ENCODE measurements around the gene IBA57.
A peak's percentile ranks its signal among the peaks of the same experiment; 100 is the strongest.
"Not testable (repeated sequence)": the region's sequence is repeated elsewhere in the genome, so short reads cannot be mapped to it uniquely, and the experiment has no call there.

IBA57 gene

DNA sequence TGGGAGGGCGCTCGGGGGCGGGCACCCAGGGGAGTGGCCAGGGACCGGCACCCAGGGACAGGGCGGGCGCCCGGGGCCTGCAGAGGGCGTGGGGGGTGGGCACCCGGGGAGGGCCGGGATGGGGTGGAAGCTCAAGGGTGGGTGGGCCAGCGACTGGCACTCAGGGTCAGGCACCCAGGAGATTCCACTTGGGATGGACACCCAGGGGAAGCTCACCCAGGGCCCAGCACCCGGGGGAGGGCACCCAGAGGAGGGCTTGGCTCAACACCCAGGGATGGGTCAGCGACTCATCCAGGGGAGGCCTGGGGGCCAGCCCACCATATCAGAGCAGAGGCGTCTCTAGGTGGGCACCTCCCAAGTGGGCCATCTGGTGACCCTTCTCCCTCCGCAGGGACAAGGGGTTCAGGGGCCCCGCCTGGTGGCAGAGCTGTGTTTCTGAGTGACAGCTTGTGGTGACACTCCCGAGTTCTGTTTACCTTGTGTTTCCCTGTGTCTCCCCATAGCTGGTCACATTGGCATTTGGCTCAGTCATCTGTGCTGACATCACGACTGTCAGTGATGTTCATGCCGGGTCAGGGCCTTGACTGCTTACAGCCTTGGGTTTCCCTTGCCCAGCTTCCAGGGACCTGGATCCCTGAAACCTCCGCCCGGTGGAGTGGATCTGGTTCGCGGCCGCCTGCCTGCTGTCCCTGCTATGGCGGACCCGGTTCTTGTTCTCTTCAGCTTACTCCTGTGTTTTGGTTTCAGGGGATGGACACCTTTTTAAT is 749 bp downstream of the IBA57 start:
- peak overlapping the region; percentile 58 for H3K4me3 ChIP-seq (ENCODE audit: low read depth, low read length)
- in situ Hi-C loops (cut with HindIII; ENCODE audit: low sequenced_read_pairs) = no loop called here
- TF ChIP-seq, protein P1, sequence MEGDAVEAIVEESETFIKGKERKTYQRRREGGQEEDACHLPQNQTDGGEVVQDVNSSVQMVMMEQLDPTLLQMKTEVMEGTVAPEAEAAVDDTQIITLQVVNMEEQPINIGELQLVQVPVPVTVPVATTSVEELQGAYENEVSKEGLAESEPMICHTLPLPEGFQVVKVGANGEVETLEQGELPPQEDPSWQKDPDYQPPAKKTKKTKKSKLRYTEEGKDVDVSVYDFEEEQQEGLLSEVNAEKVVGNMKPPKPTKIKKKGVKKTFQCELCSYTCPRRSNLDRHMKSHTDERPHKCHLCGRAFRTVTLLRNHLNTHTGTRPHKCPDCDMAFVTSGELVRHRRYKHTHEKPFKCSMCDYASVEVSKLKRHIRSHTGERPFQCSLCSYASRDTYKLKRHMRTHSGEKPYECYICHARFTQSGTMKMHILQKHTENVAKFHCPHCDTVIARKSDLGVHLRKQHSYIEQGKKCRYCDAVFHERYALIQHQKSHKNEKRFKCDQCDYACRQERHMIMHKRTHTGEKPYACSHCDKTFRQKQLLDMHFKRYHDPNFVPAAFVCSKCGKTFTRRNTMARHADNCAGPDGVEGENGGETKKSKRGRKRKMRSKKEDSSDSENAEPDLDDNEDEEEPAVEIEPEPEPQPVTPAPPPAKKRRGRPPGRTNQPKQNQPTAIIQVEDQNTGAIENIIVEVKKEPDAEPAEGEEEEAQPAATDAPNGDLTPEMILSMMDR (IDR thresholded peaks at IDR 0.05; ENCODE audit: low read depth, low read length) = peak; percentile 26
- peak; percentile 38 for DNase-seq (ENCODE audit: low read depth, low spot score)

DNA sequence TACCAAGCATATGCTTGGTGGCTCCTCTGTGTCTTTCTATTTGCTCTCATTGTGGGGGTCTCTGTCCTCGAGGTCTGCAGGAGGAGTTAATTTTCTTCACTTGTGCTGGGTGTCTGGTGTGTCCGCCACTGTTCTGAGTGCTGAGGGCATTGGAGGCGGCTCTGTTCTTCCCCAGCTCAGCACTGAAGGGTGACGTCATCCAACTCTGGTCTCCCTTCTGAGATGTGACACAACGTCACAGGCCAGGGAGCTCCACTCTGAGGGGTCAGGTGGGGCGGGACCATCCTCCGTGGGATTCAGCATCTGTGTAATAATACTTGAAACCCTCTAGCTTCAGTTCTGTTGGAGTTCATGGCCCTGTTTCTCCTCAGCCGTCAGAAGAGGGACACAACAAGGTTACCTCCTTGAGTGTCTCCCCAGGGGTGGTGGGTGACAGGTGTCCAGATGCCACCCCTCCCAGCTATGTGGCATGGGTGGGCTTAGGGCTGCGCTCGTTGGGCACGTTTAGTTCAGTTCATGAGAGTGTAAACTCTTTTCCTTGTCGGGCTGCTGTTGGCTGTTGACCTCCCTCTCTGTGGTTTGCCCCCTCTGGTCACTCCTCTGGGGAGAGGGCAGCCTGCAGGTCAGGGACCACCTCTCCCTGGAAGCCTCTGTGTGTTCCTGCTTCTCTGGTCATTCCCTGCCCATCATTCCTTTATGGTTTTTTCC is 3.1 kb downstream of the IBA57 start:
- in situ Hi-C loops (cut with HindIII; ENCODE audit: low sequenced_read_pairs) = no loop called here
- H3K4me3 ChIP-seq (ENCODE audit: low read depth, low read length) = no peak overlapping the region
- DNase-seq (ENCODE audit: low read depth, low spot score) = no peak
- TF ChIP-seq, protein P1 (IDR thresholded peaks at IDR 0.05; ENCODE audit: low read depth, low read length) = no peak

DNA sequence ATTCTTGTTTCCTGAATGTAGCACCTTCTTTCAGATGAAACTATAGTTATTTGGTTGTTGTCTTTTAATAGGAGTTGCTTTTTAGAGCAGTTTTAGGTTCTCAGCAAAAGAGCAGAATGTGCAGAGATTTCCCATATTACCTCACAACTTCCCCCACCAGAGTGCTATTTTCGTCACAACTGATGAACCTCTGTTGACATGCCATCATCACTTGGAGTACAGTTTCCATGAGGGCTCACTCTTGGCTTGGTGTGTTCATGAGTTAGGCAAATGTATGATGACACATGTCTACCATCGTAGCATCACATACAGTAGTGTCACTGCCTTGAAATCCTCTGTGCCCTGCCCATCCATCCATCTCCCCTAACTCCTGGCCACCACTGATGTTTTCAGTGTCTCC is 3.7 kb downstream of the IBA57 start:
- in situ Hi-C loops (cut with HindIII; ENCODE audit: low sequenced_read_pairs) = no loop called here
- DNase-seq (ENCODE audit: low read depth, low spot score) = no peak
- TF ChIP-seq, protein P1 (IDR thresholded peaks at IDR 0.05; ENCODE audit: low read depth, low read length) = no peak
- H3K4me3 ChIP-seq (ENCODE audit: low read depth, low read length) = no peak overlapping the region

DNA sequence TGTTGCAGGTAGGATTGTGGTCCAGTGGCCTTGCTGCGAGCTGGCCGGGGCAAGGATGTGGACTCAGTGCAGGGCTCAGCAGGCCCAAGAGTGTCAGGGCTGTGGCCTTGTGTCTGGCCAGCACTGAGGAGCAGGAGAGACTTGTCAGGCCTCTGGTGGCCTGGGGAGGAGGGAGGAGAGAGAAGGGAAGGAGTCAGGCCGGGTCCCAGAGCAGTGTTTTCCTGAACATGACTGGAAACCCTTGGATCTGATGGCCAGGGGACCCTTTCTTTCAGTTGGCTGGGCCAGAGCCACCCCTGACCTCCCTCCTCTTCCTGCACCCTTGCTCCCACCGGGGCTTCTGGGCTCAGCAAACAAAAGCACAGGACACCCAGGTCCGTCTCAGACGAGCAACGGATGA is 5.1 kb downstream of the IBA57 start:
- in situ Hi-C loops (cut with HindIII; ENCODE audit: low sequenced_read_pairs) = no loop called here
- TF ChIP-seq, protein P1 (IDR thresholded peaks at IDR 0.05; ENCODE audit: low read depth, low read length) = no peak
- no peak for DNase-seq (ENCODE audit: low read depth, low spot score)
- no peak overlapping the region for H3K4me3 ChIP-seq (ENCODE audit: low read depth, low read length)

DNA sequence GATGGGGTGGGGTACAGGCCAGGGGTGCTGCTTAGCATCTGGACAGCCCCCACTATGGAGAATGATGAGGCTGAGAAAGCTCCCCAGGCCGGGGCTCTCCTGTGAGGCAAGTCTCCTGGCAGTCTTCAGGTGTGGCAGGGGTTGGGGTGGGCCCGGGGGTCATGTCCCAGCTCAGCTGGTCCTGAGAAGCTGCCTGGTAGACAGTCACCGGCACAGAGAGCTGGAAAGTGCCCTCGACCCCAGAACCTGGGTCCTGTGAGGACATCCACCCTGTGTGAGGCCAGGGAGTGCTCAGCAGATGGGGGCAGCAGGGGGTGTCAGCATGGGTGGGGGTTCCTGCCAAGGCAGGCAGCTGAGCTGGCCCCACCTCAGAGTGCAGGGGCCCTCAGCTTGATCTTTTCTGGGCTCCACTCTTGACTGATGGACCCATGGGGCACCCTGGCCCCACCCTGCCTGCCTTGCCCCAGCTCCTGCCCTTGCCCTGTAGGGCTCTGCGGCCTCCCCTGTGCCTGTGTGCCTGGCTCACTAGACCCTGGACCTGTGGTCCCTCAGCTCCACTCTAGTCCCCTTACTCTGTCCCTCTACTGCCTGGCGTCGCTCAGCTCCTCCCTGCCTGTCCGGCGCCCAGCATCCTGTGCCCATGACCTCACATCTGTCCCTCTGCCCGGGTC is 5.8 kb downstream of the IBA57 start:
- no peak overlapping the region for H3K4me3 ChIP-seq (ENCODE audit: low read depth, low read length)
- TF ChIP-seq, protein P1 (IDR thresholded peaks at IDR 0.05; ENCODE audit: low read depth, low read length) = no peak
- in situ Hi-C loops (cut with HindIII; ENCODE audit: low sequenced_read_pairs) = no loop called here
- DNase-seq (ENCODE audit: low read depth, low spot score) = no peak

DNA sequence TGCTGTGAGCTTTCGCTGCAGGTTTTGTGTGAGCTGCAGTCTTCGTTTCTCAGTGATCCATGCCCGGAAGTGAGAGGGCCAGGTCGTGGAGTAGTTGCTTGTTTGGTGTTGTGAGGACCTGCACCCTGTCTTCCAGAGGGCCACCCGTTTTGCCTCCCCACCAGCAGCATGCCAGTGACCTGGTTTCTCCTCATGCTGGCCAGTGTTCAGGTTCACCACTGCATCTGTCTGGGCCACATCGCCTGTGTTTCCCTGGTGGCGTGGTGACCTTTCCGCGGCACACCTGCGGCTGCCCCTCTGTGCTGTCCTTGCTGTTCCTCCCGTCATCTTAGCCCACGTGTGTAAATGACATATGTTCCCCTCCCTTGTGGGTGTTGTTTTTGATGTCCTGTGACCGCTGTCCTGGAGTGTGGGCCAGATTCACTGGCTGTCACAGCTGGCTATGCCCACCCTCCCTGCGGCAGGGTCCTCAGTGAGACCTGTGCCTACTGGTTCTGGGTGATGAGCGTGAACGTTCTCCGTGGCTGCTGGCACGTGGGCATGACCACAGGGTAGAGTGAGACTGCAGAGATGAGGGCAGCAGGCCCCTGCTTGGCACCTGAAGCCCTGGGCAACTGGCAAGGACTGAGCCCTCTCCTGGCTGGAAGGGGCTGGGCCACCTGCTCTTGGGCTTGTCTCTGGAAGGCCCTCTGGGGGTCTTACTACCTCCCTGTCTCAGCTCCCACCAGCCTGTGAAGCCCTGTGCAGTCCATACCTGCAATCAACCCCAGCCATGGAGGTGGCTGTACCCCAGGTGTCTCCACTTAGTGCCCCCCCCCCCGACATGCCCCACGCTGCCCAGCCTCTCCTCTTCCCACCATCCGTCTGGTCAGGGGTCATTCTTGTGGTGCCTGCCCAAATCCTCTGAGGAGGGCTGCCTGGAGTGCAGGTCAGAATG is 7.3 kb downstream of the IBA57 start:
- TF ChIP-seq, protein P1 (IDR thresholded peaks at IDR 0.05; ENCODE audit: low read depth, low read length) = no peak

DNA sequence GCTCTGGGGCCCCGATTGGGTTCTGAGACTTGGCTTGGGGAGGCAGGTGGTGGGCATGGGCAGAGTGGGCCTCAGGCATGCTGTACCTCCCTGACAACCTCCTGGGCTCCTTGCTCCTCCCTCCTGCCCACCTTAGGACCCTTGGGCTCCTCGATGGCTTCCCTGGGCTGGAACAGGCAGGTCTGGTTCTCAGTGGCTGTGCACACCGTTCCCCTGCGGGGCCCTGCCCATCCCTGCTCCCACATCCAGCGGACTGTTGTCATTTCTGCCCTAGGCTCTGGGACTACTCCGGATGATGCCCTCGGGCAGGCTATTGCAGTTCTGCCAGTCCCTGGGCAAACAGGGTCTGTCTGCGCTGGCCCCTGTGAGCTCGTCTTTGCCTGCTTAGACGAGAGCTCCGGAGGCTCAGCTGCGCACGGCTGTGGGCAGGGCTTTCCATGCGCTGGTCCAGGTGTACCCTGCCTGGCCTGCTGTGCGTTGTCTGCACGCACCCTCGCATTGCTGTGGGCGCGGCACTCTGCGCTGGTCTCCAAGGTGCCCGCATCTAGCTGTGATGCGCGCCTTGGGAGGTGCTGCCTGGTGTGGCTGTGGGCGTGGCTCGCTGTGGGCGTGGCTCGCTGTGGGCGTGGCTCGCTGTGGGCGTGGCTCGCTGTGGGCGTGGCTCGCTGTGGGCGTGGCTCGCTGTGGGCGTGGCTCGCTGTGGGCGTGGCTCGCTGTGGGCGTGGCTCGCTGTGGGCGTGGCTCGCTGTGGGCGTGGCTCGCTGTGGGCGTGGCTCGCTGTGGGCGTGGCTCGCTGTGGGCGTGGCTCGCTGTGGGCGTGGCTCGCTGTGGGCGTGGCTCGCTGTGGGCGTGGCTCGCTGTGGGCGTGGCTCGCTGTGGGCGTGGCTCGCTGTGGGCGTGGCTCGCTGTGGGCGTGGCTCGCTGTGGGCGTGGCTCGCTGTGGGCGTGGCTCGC is 8.2 kb downstream of the IBA57 start:
- H3K4me3 ChIP-seq (ENCODE audit: low read depth, low read length); in situ Hi-C loops (cut with HindIII; ENCODE audit: low sequenced_read_pairs); DNase-seq (ENCODE audit: low read depth, low spot score): not testable (repeated sequence)

More for the DNA sequence above, 7.3 kb downstream of the IBA57 start:
- DNase-seq (ENCODE audit: low read depth, low spot score) = no peak
- no peak overlapping the region for H3K4me3 ChIP-seq (ENCODE audit: low read depth, low read length)
- in situ Hi-C loops (cut with HindIII; ENCODE audit: low sequenced_read_pairs) = no loop called here

All from astrocyte of the spinal cord (primary cell).